A204.1 (cell line): ENCODE results near the gene TRDN.
"Not testable (repeated sequence)": the region's sequence is repeated elsewhere in the genome, so short reads cannot be mapped to it uniquely, and the experiment has no call there.

ENCODE experiments used
- FAIRE-seq: peaks from 2 replicates; lab custom pipeline; 2012; peaks lifted over from hg19 to GRCh38; lab: Jason Lieb, UNC

TRDN gene

GRCh38 chr6:123276546-123276980 lies 360.2 kb downstream of the TRDN start:
- FAIRE-seq = no peak

GRCh38 chr6:123263981-123264380 lies 372.8 kb downstream of the TRDN start:
- no peak for FAIRE-seq

GRCh38 chr6:123240626-123241025 lies 396.1 kb downstream of the TRDN start:
- FAIRE-seq = peak; percentile 48

- FAIRE-seq = no peak
Measured at GRCh38 chr6:123233336-123233735, 403.4 kb downstream of the TRDN start.

- not testable (repeated sequence) for FAIRE-seq
Measured at GRCh38 chr6:123227789-123228188, 409.0 kb downstream of the TRDN start.

GRCh38 chr6:123226398-123226797 lies 410.4 kb downstream of the TRDN start:
- FAIRE-seq = no peak

GRCh38 chr6:123224077-123224476 lies 412.7 kb downstream of the TRDN start:
- FAIRE-seq = no peak

- FAIRE-seq = no peak
Measured at GRCh38 chr6:123223461-123223860, 413.3 kb downstream of the TRDN start.

- FAIRE-seq = no peak
Measured at GRCh38 chr6:123215211-123215610, 421.5 kb downstream of the TRDN start.

- FAIRE-seq = no peak
Measured at GRCh38 chr6:123214433-123214832, 422.3 kb downstream of the TRDN start.

GRCh38 chr6:123213921-123214320 lies 422.8 kb downstream of the TRDN start:
- no peak for FAIRE-seq

- FAIRE-seq = no peak
Measured at GRCh38 chr6:123211777-123212545, 424.8 kb downstream of the TRDN start.

GRCh38 chr6:123210645-123211044 lies 426.1 kb downstream of the TRDN start:
- FAIRE-seq = no peak

GRCh38 chr6:123207967-123208510 lies 428.7 kb downstream of the TRDN start:
- FAIRE-seq = no peak

- FAIRE-seq = no peak
Measured at GRCh38 chr6:123203928-123204327, 432.8 kb downstream of the TRDN start.

GRCh38 chr6:123201869-123202372 lies 434.8 kb downstream of the TRDN start:
- no peak for FAIRE-seq

GRCh38 chr6:123193298-123193697 lies 443.5 kb downstream of the TRDN start:
- no peak for FAIRE-seq

GRCh38 chr6:123189816-123190215 lies 446.9 kb downstream of the TRDN start:
- FAIRE-seq = no peak

- FAIRE-seq = no peak
Measured at GRCh38 chr6:123182998-123183397, 453.8 kb downstream of the TRDN start.

- FAIRE-seq = no peak
Measured at GRCh38 chr6:123176706-123177105, 460.0 kb downstream of the TRDN start.

GRCh38 chr6:123171341-123172115 lies 465.2 kb downstream of the TRDN start:
- no peak for FAIRE-seq

- no peak for FAIRE-seq
Measured at GRCh38 chr6:123169774-123170095, 467.0 kb downstream of the TRDN start.
